ENCODE data around the gene MTMR3.
"Not testable (repeated sequence)": the region's sequence is repeated elsewhere in the genome, so short reads cannot be mapped to it uniquely, and the experiment has no call there.

MTMR3 gene

DNA sequence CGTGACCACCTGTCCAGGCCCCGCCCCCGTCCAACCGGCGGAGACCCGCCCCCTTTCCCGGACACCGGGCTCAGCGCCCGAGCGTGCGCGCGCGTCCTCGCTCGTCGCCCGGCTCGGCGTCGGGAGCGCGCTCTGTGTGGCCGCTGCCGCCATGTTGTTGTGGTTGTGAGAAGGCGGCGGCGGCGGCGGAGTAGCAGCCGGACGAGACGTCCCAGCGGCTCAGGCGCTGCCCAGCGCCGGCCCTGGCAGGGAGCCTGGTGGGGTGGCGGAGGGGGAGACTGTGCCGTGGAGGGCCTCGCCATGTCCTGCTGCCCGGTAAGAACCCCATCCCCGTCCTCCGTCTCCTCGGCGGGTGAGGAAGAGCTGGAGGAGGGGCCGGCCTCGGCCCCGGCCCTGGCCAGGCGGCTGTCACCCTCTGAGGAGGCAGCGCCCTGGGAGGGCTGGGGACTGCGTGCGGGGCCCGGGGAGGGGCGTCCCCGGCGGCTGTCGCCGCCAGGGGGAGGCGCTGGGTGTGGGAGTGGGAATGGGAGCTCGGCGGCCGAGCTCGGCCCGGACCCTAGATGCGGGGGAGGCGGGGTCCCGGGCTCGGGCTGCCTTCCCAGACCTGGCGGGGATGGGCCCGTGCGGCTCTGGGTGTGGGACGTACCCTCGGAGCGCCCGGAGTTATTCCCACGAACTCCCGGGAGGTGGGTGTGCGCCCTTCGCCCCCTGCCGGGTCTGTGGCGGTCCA, at the start of gene MTMR3:
MTMR3 (plus strand) TSS at position 130 of the 730 bp plus-strand sequence. CDS start 87,886 bp downstream, outside the sequence.
- peak; percentile 94 for DNase-seq

DNA sequence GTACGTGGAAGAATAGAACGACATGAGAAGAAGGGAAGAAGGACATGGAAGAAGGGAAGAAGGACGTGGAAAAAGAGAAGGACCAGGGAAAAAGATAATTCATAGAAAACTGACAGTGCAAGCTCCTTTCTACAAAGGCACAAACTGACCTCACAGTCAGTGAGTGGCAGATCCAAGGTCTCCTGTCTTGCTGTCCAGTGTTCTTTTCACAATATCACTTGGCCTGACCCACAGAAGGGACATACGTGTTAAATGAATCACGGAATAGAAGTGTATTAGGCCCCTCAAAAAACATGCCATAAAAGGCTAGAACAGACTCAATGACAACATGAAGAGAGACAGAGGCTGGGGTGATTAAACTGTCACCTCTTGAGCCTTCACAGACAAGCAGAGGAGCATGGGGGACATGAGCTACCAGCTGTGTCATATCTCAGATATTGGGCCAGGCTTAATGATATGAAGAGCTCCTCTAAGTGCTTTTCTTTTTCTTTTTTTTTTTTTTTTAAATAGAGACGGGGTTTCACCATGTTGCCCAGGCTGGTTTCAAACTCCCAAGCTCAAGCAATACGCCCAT, 49.5 kb upstream of the MTMR3 start:
- no peak for DNase-seq

GRCh38 chr22:29834046-29834445, 48.9 kb upstream of the MTMR3 start:
- DNase-seq = no peak

DNA sequence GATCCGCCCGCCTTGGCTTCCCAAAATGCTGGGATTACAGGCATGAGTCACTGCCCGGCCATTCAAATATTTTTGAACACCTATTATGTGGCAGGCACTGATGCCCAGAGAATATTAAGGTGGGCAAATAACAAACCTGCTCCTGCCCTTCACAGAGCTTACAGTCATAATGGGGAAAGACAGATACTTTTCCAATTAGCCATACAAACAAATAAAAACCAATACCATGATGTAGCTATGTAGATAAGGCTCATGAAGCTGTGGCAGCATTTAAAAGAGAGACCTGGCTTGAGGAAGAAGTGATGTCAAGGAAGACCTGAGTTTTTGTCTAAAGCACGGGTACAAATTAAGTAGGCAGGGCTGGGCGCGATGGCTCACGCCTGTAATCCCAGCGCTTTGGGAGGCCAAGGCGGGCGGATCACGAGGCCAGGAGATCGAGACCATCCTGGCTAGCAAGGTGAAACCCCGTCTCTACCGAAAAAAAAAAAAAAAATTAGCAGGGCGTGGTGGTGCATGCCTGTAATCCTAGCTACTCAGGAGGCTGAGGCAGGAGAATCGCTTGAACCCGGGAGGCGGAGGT, 46.1 kb upstream of the MTMR3 start:
- not testable (repeated sequence) for DNase-seq

GRCh38 chr22:29837741-29838598, 45.0 kb upstream of the MTMR3 start, which contains the start of gene ASCC2:
ASCC2 (minus strand) TSS chr22:29838274; CDS start chr22:29832325, 5,949 bp downstream.
- peak; percentile 100 for DNase-seq

DNA sequence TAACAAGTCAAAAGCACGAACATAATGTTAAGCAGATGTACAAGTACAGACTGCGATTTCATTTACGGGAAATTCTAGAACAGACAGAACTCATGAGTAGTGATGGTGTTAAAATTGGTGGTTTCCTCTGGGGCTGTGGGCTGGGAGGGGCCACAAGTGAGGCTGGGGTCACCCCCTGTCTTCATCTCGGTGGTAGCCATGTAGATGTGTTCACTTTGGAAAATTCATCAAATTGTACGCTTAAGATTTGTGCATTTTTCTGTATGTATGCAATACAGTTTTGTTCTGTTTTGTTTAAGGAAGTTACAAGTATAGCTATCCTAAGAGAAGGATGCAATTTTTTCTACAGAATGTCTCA, 44.4 kb upstream of the MTMR3 start:
- no peak for DNase-seq

DNA sequence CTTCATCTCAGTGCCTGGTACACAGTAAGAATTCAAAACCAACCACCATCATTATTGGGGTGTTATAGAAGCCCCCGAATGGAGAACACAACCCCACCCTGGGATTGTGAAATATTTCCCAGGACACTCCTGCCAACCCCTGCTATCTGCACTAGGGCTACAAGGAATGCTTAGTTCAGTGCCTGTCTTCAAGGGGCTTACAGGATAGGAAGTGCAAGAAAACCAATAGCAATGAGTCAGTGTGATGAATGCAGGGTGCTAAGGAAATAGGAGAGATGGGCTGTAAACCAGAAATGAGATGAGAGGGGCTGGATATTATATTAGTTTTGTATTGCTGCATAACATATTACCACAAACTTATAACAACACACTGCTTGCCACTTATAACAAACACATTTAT, 43.9 kb upstream of the MTMR3 start:
- DNase-seq = no peak

DNA sequence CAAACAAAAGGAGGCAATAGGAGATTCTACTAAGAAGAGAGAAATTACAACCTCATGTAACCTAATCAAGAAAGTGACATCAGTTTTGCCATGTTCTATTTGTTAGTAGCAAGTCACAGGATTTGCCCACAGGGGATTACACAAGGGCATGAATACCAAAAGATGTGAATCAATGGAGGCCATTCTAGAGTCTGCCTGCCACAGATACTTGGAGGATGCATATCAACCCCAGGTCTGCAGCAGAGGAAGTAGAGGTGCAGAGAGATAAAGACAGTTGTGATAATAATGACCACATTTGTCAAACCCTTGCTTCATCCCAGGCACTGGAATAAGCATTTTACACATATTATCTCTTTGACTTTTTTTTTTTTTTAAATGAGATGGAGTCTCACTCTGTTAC, 42.5 kb upstream of the MTMR3 start:
- DNase-seq = no peak

DNA sequence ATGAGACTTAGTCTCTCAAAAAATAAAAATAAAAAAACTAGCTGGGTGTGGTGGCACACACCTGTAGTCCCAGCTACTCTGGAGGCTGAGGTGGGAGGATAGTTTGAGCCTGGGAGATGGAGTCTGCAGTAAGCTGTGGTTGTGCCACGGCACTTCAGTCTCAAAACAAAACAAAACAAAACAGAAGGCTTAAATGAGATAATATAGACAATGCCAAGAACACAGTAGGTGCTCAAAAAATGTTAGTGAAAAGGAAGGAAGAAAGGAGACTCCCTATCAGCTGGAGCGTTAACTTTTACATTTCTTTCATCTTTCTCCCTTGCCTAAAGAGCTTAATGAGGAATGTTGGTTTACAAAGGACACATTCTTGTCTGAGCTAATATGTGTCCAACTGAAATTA, 40.8 kb upstream of the MTMR3 start:
- DNase-seq = no peak

- DNase-seq = no peak
Measured at GRCh38 chr22:29842740-29843139, 40.2 kb upstream of the MTMR3 start.

DNA sequence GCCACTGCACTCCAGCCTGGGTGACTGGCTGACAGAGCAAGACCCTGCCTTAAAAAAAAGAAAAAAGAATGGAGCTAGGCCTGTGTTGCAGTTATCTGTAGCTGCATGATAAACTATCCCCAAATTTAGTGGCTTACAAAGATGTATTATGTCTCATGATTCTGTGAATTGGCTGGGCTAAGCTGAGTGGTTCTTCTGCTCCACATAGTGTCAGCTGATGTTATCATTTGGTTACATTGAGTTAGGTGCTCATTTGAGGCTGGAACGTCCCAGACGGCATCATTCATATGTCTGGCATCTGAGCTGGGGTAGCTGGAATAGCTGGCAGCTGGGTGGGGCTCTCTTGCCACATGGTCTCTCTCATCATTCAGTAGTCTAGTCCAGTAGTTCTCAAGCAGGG, 36.7 kb upstream of the MTMR3 start:
- no peak for DNase-seq

GRCh38 chr22:29848111-29848510, 34.9 kb upstream of the MTMR3 start:
- DNase-seq = no peak

DNA sequence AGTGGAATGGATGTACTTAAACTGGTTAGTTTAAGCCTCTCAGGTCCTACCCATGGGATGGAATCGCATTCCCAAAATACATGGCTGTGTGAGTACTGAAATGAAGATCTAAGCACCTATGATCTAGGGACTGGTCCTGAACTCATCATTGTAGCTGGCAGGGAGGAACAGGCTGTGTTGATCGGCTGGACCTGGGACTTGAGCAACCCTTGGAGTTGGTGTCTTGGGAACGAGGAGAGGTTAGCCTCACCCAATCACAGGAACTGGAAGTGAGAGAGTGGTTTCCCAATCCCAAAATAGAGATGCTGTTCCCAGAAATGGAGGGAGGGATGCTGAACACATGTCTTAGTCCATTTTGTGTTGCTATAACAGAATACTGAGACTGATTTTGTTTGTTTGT, 28.5 kb upstream of the MTMR3 start:
- no peak for DNase-seq

DNA sequence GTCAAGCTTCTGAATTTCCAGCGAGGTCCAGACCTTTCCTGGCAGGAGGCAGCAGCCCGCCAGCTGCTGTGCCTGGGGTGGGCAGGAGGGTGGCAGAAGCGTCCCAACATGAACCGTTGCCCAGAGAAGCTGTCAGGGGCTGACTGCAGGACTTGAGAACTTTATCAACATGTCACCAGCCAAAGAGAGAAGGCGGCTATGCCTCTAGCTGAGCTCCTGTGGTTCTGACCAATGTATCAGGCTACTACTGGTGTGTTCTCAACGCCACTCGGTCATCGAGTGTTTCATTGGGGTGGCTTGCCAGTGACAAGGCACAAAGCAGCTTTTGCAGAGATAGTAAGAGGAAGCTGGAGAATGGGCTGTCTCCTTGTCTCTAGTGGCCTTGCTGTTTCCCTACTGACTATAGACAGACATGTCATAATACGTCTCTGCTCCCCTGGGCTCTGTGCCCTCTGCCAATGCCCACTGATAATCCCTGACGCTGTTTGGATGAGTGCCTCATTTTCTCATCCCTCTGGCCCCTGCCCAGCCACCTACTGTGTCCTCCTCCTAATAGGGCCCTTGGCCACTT, 27.3 kb upstream of the MTMR3 start:
- no peak for DNase-seq

- no peak for DNase-seq
Measured at GRCh38 chr22:29856496-29856895, 26.5 kb upstream of the MTMR3 start.

DNA sequence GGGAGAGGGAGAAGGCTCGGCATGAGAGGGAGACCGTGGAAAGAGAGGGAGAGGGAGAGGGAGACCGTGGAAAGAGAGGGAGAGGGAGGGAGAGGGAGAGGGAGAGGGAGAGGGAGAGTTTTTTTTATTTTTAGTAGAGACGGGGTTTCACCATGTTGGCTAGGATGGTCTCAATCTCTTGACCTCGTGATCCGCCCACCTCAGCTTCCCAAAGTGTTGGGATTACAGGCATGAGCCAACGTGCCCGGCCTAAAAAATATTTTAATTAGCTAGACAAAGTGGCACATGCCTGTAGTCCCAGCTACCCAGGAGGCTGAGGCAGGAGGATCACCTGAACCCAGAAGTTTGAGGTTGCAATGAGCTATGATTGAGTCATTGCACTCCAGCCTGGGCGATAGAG, 23.9 kb upstream of the MTMR3 start:
- not testable (repeated sequence) for DNase-seq

DNA sequence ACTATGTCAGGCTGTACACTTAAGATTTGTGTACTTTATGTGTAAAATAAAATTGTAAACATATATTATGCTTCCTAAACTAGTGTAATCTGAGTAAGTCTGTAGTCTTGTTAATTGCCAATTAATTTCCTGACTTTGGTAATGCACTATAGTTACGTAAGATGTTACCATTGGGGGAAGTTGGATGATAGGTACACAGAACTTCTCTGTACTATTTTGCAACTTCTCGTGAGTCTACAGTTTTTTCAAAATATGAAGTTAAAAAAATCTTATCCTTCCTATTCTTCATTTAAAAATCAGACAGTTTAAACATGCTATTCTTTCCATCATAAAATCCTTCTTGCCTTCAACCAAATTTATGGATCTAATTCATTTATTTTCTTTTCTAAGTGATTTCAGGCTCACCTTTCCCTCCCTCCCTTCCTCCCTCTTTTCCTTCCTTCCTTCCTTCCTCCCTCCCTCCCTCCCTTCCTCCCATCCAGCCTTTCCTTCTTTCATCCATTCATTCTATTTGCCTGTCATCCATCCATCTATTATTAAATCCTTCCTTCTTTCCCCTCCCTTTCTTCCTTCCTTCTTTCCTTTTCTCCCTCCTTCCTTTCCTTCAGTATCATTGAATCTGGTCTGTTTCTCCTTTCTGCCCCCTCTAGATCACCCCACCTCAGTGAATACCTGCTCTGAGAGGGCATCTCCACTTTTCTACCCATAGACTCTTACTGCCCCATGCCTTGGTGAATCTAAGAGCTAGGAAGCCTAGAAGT, 22.8 kb upstream of the MTMR3 start:
- no peak for DNase-seq

GRCh38 chr22:29861672-29862297, 21.2 kb upstream of the MTMR3 start:
- DNase-seq = no peak

DNA sequence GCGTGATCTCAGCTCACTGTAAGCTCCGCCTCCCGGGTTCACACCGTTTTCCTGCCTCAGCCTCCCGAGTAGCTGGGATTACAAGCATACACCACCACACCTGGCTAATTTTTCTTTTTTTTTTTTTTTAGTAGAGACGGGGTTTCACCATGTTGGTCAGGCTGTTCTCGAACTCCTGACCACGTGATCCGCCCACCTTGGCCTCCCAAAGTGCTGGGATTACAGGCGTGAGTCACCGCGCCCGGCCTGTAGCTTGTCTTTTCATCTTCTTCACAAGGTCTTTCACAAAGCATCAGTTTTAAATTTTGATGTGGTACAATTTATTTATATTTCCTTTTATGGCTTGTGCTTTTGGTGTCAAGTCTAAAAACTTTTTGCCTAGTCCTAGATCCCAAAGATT, 17.4 kb upstream of the MTMR3 start:
- DNase-seq = not testable (repeated sequence)

- no peak for DNase-seq
Measured at GRCh38 chr22:29867260-29867659, 15.7 kb upstream of the MTMR3 start.

DNA sequence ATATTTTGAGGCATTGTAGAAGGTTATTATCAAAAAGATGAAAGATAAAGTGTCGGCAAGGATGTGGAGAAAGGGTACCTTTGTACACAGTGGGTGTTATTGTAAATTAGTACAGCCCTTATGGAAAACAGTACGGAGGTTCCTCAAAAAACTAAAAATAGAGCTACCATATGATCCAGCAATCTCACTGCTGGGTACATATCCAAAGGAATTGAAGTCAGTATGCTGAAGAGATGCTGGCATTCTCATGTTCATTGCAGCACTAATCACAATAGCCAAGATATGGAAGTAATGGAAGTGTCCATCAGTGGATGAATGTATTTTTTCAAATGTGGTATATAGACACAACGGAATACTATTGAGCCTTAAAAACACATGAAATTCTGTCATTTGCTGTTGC, 15.1 kb upstream of the MTMR3 start:
- no peak for DNase-seq

DNA sequence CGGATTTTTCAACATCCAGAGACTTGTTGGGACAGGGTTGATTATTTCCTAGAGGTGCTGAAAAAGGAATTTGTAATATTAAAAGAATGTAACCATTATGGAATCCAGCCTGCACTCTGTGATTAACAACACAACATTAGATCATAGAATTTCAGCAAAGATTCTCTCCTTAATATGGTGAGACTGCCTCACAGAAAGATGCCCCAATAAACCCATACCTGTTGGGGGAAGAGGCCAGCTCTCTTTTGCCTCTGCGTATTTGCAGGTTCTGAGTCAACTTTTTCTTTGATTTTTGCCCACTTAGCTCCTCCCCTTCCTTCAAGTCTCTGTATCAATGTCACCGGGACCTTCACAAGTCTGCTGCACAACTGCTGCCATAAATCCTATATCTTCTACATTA, 12.4 kb upstream of the MTMR3 start:
- no peak for DNase-seq

Measured in activated naive CD4-positive, alpha-beta T cell treated with Interleukin-2 at 50 U/mL for 16 hours (primary cell).